Fibroblast of skin of scalp (primary cell): ENCODE results near the gene SETDB1. TPM values are rescaled to one million over a fixed set of nuclear protein-coding genes. Genes with fewer than 3 reads are reported as not detected.
"Not testable (repeated sequence)": the region's sequence is repeated elsewhere in the genome, so short reads cannot be mapped to it uniquely, and the experiment has no call there.

ENCODE experiments used
- DNase-seq: peaks from one replicate; pipeline ENCODE4 v3.0.0-alpha.2; 2013
- polyA plus RNA-seq, 2 experiments: library from polyadenylated mRNA; unstranded; fragments of 120-200 nt; gene quantifications; one replicate each; pipeline ENCODE4 v1.2.1, GENCODE V29; 2013; ENCODE audit not compliant: insufficient read length in 2 of 2

SETDB1 gene
- polyA plus RNA-seq (2013, experiment 1 of 2; ENCODE audit: insufficient read length), result 22.1 TPM
- 19.9 TPM for polyA plus RNA-seq (2013, experiment 2 of 2; ENCODE audit: insufficient read length)

- DNase-seq, result peak; percentile 97
Measured at GRCh38 chr1:150926097-150926741, at the start of gene SETDB1. Gene SETDB1 (plus strand): TSS chr1:150926363. CDS start chr1:150927715, 1,352 bp downstream.

- peak; percentile 18 for DNase-seq
Measured at GRCh38 chr1:150878931-150879330, 47.2 kb upstream of the SETDB1 start.

- peak; percentile 94 for DNase-seq
Measured at GRCh38 chr1:150881331-150882070, 44.7 kb upstream of the SETDB1 start.

GRCh38 chr1:150883121-150883520, 43.0 kb upstream of the SETDB1 start:
- DNase-seq, result not testable (repeated sequence)

- no peak for DNase-seq
Measured at GRCh38 chr1:150887018-150887417, 39.1 kb upstream of the SETDB1 start, which contains the start of gene CTXND2. Gene CTXND2 (plus strand): TSS chr1:150887136. CDS start chr1:150912315, 25,179 bp downstream.

GRCh38 chr1:150888727-150889126, 37.4 kb upstream of the SETDB1 start:
- no peak for DNase-seq

- no peak for DNase-seq
Measured at GRCh38 chr1:150890033-150890416, 36.1 kb upstream of the SETDB1 start.

- no peak for DNase-seq
Measured at GRCh38 chr1:150893336-150893913, 32.7 kb upstream of the SETDB1 start.

- no peak for DNase-seq
Measured at GRCh38 chr1:150895618-150896017, 30.5 kb upstream of the SETDB1 start.

GRCh38 chr1:150899795-150900194, 26.4 kb upstream of the SETDB1 start:
- DNase-seq, result not testable (repeated sequence)

- DNase-seq, result no peak
Measured at GRCh38 chr1:150902346-150902745, 23.8 kb upstream of the SETDB1 start.

- DNase-seq, result no peak
Measured at GRCh38 chr1:150902751-150903150, 23.4 kb upstream of the SETDB1 start.

GRCh38 chr1:150905301-150905700, 20.9 kb upstream of the SETDB1 start:
- no peak for DNase-seq

GRCh38 chr1:150906329-150906728, 19.8 kb upstream of the SETDB1 start:
- DNase-seq, result no peak

GRCh38 chr1:150906813-150907212, 19.4 kb upstream of the SETDB1 start:
- no peak for DNase-seq

GRCh38 chr1:150909585-150910180, 16.5 kb upstream of the SETDB1 start:
- no peak for DNase-seq

GRCh38 chr1:150912623-150913022, 13.5 kb upstream of the SETDB1 start:
- DNase-seq, result no peak

GRCh38 chr1:150917387-150917786, 8.8 kb upstream of the SETDB1 start:
- no peak for DNase-seq

GRCh38 chr1:150922519-150922975, 3.6 kb upstream of the SETDB1 start:
- peak; percentile 89 for DNase-seq

- no peak for DNase-seq
Measured at GRCh38 chr1:150925080-150925479, 1.1 kb upstream of the SETDB1 start.

GRCh38 chr1:150927624-150928023, 1.5 kb downstream of the SETDB1 start:
- DNase-seq, result no peak

GRCh38 chr1:150928286-150928685, 2.1 kb downstream of the SETDB1 start:
- no peak for DNase-seq

- DNase-seq, result not testable (repeated sequence)
Measured at GRCh38 chr1:150928775-150929174, 2.6 kb downstream of the SETDB1 start.
